Tibial nerve (tissue), 3 donors: ENCODE results near the gene GCSAM.

Experiments used
- EP300 ChIP-seq, 2 donors: sonication (generic); formaldehyde crosslinking; IDR thresholded peaks; one replicate each; pipeline ENCODE4 v1.6.1; 2017; ENCODE audit warnings: antibody characterized with exemption in 2 of 2, mild to moderate bottlenecking in 1 of 2
- POLR2A ChIP-seq, 2 donors: fragments of 450-650 bp; IDR thresholded peaks; one replicate each; pipeline ENCODE4 v1.6.1; 2017; ENCODE audit warnings: antibody characterized with exemption in 2 of 2, mild to moderate bottlenecking in 2 of 2, moderate library complexity in 2 of 2

GRCh38 chr3:112084980-112085705 lies 47.9 kb downstream of the GCSAM start:
- TF ChIP-seq POLR2A (IDR thresholded peaks at IDR 0.05), result no peak
- no peak for TF ChIP-seq EP300 (IDR thresholded peaks at IDR 0.05)
